ENCODE measurements around the gene KRT6A. TPM values are rescaled to one million over a fixed set of nuclear protein-coding genes. Genes with fewer than 3 reads are reported as not detected.

The KRT6A gene
- total and polyA plus RNA-seq, 2 of the 13 experiments (the other 11 are each of a cell fraction or from before 2014, with no cell fraction given): 0.13 TPM; not detected in 1

- Histone ChIP-seq H3K4me3 (replicated peaks in 1 of 3; ENCODE audit: insufficient read depth in 1 of 3, low read depth in 2 of 3, low read length in 3 of 3) (no peak overlapping the region), H3K36me3 (replicated peaks in 1 of 2; ENCODE audit: control insufficient read depth in 1 of 2, insufficient read depth in 2 of 2, low read length in 2 of 2) (no peaks in the 10 kb centered on the region), H2AFZ (ENCODE audit: low read length) (no peak overlapping the region), H3K4me2 (ENCODE audit: low read depth, low read length) (no peak overlapping the region), H3K9ac (ENCODE audit: insufficient read depth, low read depth, low read length) (no peak overlapping the region), H3K27ac (ENCODE audit: extremely low read length, insufficient read depth, low read length) (no peak overlapping the region), H3K9me3 (ENCODE audit: low read length) (no peaks in the 10 kb centered on the region), H3K79me2 (ENCODE audit: insufficient read depth, low read length) (no peaks in the 10 kb centered on the region), H4K20me1 (ENCODE audit: insufficient read depth, low read length) (no peaks in the 10 kb centered on the region), H3K4me1 (ENCODE audit: insufficient read depth, low read length) (no peaks in the 10 kb centered on the region), H3K27me3 (ENCODE audit: control insufficient read depth in 1 of 2, insufficient read depth in 2 of 2, low read length in 2 of 2) (peaks cover 5 to 14% of the 10 kb centered on the region in 2 experiments; a peak in 4 of 5 replicates)
- ChIA-PET POLR2A (no interaction called here), CTCF (ENCODE audit: low intra/inter-chr PET ratio, low total read pairs) (no interaction called here)
- in situ Hi-C loops (cut with HindIII; ENCODE audit: extremely low pct_ligation_motif_present, low pct_unique_long_range_greater_than_20kb) (loop anchor here (25.0 kb wide), 1 partner anchor 392 kb away; no protein-coding TSS in a partner anchor), intact Hi-C loops (cut with micrococcal nuclease; ENCODE audit: unreplicated experiment) (no loop called here)
- FAIRE-seq (no peak), DNase-seq (ENCODE audit: low spot score) (no peak), ATAC-seq (no peak)
- 4% methylated on average over 2 of the region's 2 CpGs for WGBS (ENCODE audit: low lambda C conversion rate)
- BruUV-seq (replicated peaks): no TSS peak
- TF ChIP-seq ZNF275 (CRISPR knock-in tag; IDR thresholded peaks at IDR 0.05; ENCODE audit: borderline replicate concordance): no peak
- TF ChIP-seq MLX (CRISPR knock-in tag; IDR thresholded peaks at IDR 0.05): no peak
- TF ChIP-seq, protein P1, sequence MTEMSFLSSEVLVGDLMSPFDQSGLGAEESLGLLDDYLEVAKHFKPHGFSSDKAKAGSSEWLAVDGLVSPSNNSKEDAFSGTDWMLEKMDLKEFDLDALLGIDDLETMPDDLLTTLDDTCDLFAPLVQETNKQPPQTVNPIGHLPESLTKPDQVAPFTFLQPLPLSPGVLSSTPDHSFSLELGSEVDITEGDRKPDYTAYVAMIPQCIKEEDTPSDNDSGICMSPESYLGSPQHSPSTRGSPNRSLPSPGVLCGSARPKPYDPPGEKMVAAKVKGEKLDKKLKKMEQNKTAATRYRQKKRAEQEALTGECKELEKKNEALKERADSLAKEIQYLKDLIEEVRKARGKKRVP (CRISPR knock-in tag; IDR thresholded peaks at IDR 0.05): no peak
- no peak for TF ChIP-seq DPF2 (CRISPR knock-in tag; IDR thresholded peaks at IDR 0.05; ENCODE audit: borderline replicate concordance, low read depth)
- TF ChIP-seq MEIS2 (CRISPR knock-in tag; IDR thresholded peaks at IDR 0.05): no peak
- no peak for TF ChIP-seq RXRB (CRISPR knock-in tag; IDR thresholded peaks at IDR 0.05; ENCODE audit: borderline replicate concordance)
- no peak for TF ChIP-seq U2AF2 (IDR thresholded peaks at IDR 0.05; ENCODE audit: low read depth, low read length)
- no peak for TF ChIP-seq HOXA3 (CRISPR knock-in tag; IDR thresholded peaks at IDR 0.05)
- no peak for TF ChIP-seq PHF5A (CRISPR knock-in tag; IDR thresholded peaks at IDR 0.05; ENCODE audit: low read depth, unreplicated experiment)
- TF ChIP-seq ZNF431 (CRISPR knock-in tag; IDR thresholded peaks at IDR 0.05; ENCODE audit: borderline replicate concordance, low read depth): no peak
- no peak for TF ChIP-seq ZNF337 (CRISPR knock-in tag; IDR thresholded peaks at IDR 0.05; ENCODE audit: borderline replicate concordance, low read depth)
- no peak for TF ChIP-seq TBP (CRISPR knock-in tag; IDR thresholded peaks at IDR 0.05)
- TF ChIP-seq, protein P2, sequence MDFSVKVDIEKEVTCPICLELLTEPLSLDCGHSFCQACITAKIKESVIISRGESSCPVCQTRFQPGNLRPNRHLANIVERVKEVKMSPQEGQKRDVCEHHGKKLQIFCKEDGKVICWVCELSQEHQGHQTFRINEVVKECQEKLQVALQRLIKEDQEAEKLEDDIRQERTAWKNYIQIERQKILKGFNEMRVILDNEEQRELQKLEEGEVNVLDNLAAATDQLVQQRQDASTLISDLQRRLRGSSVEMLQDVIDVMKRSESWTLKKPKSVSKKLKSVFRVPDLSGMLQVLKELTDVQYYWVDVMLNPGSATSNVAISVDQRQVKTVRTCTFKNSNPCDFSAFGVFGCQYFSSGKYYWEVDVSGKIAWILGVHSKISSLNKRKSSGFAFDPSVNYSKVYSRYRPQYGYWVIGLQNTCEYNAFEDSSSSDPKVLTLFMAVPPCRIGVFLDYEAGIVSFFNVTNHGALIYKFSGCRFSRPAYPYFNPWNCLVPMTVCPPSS (IDR thresholded peaks at IDR 0.05): no peak
- no peak for TF ChIP-seq ZBTB49 (CRISPR knock-in tag; IDR thresholded peaks at IDR 0.05; ENCODE audit: borderline replicate concordance)
- no peak for TF ChIP-seq ZGPAT (CRISPR knock-in tag; IDR thresholded peaks at IDR 0.05)
These were observed 36.4 kb upstream of the KRT6A start for GRCh38 chr12:52529417-52529816.
